SK-N-MC (cell line): ENCODE data around the gene KRTAP10-8.

ENCODE experiments used
- EZH2 ChIP-seq: fragments of 200-600 bp; sonication (generic); IDR thresholded peaks from one replicate; pipeline ENCODE4 v1.6.1; 2017; ENCODE audit warnings: antibody characterized with exemption
- FOXP2 ChIP-seq: optimal IDR thresholded peaks from 2 replicates; pipeline ENCODE3; 2011; ENCODE audit warnings: mild to moderate bottlenecking, moderate library complexity; ENCODE audit not compliant: insufficient read depth; ENCODE audit errors: extremely low read length, control extremely low read depth
- POLR2AphosphoS5 ChIP-seq: IDR thresholded peaks from 2 replicates; pipeline ENCODE4 v1.6.1; 2012; ENCODE audit warnings: mild to moderate bottlenecking, low read depth, low read length, borderline replicate concordance

- no peak for TF ChIP-seq EZH2
- no peak for TF ChIP-seq POLR2AphosphoS5
- no peak for TF ChIP-seq FOXP2
Observed at GRCh38 chr21:44595524-44595923, 16.4 kb upstream of the KRTAP10-8 start.
